WTC11 (cell line): ENCODE results near the gene RBCK1. TPM values are rescaled to one million over a fixed set of nuclear protein-coding genes. Genes with fewer than 3 reads are reported as not detected.

Experiments used
- ATAC-seq: fragments of 200-7000 bp; cut with Tn5 transposase; 2 replicates; pipeline ENCODE4 v1.10.0; 2021; ENCODE audit warnings: mild to moderate bottlenecking, moderate library complexity
- CTCF ChIA-PET: fragments of 300-600 bp; sonication (Branson Sonifier 250); formaldehyde crosslinking; loops from one replicate; lab custom pipeline; 2021; ENCODE audit warnings: antibody characterized with exemption; lab: Charles Lee
- POLR2A ChIA-PET: fragments of 350-600 bp; sonication (Branson Sonifier 250); formaldehyde crosslinking; loops from one replicate; lab custom pipeline; 2021; ENCODE audit warnings: antibody characterized with exemption; lab: Charles Lee
- DNase-seq: peaks from one replicate; pipeline ENCODE4 v3.0.0; 2021; ENCODE audit warnings: low spot score
- H3K27ac Mint-ChIP-seq: 2 replicates; pipeline ENCODE4 v1.8.0; 2021; ENCODE audit warnings: mixed read lengths
- H3K27me3 Mint-ChIP-seq: 2 replicates; pipeline ENCODE4 v1.8.0; 2021; ENCODE audit warnings: low read depth, mild to moderate bottlenecking, moderate library complexity, mixed read lengths
- H3K36me3 Mint-ChIP-seq: 2 replicates; pipeline ENCODE4 v1.8.0; 2021; ENCODE audit warnings: mixed read lengths
- H3K4me1 Mint-ChIP-seq: 2 replicates; pipeline ENCODE4 v1.8.0; 2022; ENCODE audit warnings: mixed read lengths
- H3K4me3 Mint-ChIP-seq: 2 replicates; pipeline ENCODE4 v1.8.0; 2021; ENCODE audit warnings: mild to moderate bottlenecking, moderate library complexity, mixed read lengths
- H3K9me3 Mint-ChIP-seq: 2 replicates; pipeline ENCODE4 v1.8.0; 2021; ENCODE audit warnings: mixed read lengths
- CDX4 ChIP-seq: fragments of 250-450 bp; sonication (Bioruptor Pico); IDR thresholded peaks from 2 replicates; pipeline ENCODE4 v1.9.0; 2021; ENCODE audit warnings: moderate library complexity, mild to moderate bottlenecking, inconsistent platforms, borderline replicate concordance
- E2F5 ChIP-seq: sonication (generic); formaldehyde crosslinking; IDR thresholded peaks from 2 replicates; pipeline ENCODE4 v1.8.1; 2022; ENCODE audit warnings: mild to moderate bottlenecking, moderate library complexity, missing genetic modification reagents
- GTF2I ChIP-seq: fragments of 250-450 bp; sonication (Bioruptor Pico); conservative IDR thresholded peaks from 2 replicates; pipeline ENCODE4 v1.4.0; 2021; ENCODE audit warnings: mild to moderate bottlenecking
- NR3C1 ChIP-seq: sonication (generic); formaldehyde crosslinking; conservative IDR thresholded peaks from 2 replicates; pipeline ENCODE4 v1.8.1; 2023; ENCODE audit warnings: low read depth, mild to moderate bottlenecking, missing genetic modification reagents
- PRRX2 ChIP-seq: fragments of 250-450 bp; sonication (Bioruptor Pico); IDR thresholded peaks from 2 replicates; pipeline ENCODE4 v1.8.0; 2021; ENCODE audit warnings: mild to moderate bottlenecking
- SMAD4 ChIP-seq: sonication (generic); formaldehyde crosslinking; IDR thresholded peaks from 2 replicates; pipeline ENCODE4 v1.8.0; 2022; ENCODE audit warnings: mild to moderate bottlenecking, missing genetic modification reagents
- SOX15 ChIP-seq: fragments of 250-450 bp; sonication (Bioruptor Pico); IDR thresholded peaks from 2 replicates; pipeline ENCODE4 v1.9.0; 2021; ENCODE audit warnings: mild to moderate bottlenecking
- TEAD4 ChIP-seq: sonication (generic); formaldehyde crosslinking; IDR thresholded peaks from 2 replicates; pipeline ENCODE4 v1.8.0; 2022; ENCODE audit warnings: mild to moderate bottlenecking, missing genetic modification reagents
- ZNF263 ChIP-seq: sonication (generic); formaldehyde crosslinking; IDR thresholded peaks from 2 replicates; pipeline ENCODE4 v1.8.1; 2022; ENCODE audit warnings: low read depth, mild to moderate bottlenecking, moderate library complexity, missing genetic modification reagents
- ZNF317 ChIP-seq: sonication (generic); formaldehyde crosslinking; IDR thresholded peaks from 2 replicates; pipeline ENCODE4 v1.8.1; 2023; ENCODE audit warnings: low read depth, mild to moderate bottlenecking, moderate library complexity, missing genetic modification reagents, borderline replicate concordance
- ZNF532 ChIP-seq: fragments of 250-450 bp; sonication (Bioruptor Pico); IDR thresholded peaks from 2 replicates; pipeline ENCODE4 v1.9.0; 2021; ENCODE audit warnings: mild to moderate bottlenecking, borderline replicate concordance
- total RNA-seq: library from RNA; stranded (reverse); gene quantifications from 3 replicates; pipeline ENCODE4 v1.2.3, GENCODE V29; 2021
- TF ChIP-seq, protein P1 (sequence below): sonication (generic); formaldehyde crosslinking; conservative IDR thresholded peaks from 2 replicates; pipeline ENCODE4 v1.8.1; 2023; ENCODE audit warnings: mild to moderate bottlenecking, low read depth, missing genetic modification reagents, moderate library complexity
- TF ChIP-seq, protein P2 (sequence below): sonication (generic); formaldehyde crosslinking; IDR thresholded peaks from 2 replicates; pipeline ENCODE4 v1.8.0; 2022; ENCODE audit warnings: missing genetic modification reagents
- TF ChIP-seq, protein P3 (sequence below): sonication (generic); formaldehyde crosslinking; IDR thresholded peaks from 2 replicates; pipeline ENCODE4 v1.8.0; 2022; ENCODE audit warnings: mild to moderate bottlenecking, missing genetic modification reagents
- TF ChIP-seq, protein P4 (sequence below): sonication (generic); formaldehyde crosslinking; IDR thresholded peaks from 2 replicates; pipeline ENCODE4 v1.8.1; 2022; ENCODE audit warnings: low read depth, mild to moderate bottlenecking, moderate library complexity, missing genetic modification reagents, borderline replicate concordance

The RBCK1 gene
- total RNA-seq, 1 experiment from 2014 or later, result 75.2 TPM

DNA sequence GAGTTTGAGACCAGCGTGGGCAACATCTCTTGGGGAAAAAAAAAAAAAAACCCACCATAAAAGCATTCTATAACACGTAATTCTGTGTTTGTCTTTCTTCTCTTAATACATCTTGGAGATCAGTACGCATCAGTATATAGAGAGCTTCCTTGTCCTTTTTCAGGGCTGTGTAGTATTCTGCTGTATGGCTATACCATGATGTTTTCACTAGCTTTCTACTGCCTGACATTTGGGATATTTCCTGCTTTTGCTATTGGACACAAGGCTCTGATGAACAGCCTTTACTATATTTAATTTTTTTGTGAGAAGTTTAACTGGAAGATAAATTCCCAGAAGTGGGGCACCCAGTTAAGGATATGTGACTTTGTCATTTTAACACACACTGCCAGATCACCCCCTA lies 20.6 kb upstream of the RBCK1 start:
- no peak for DNase-seq
- H3K4me1 Mint-ChIP-seq, result no peaks in the 10 kb centered on the region
- no peak overlapping the region for H3K27ac Mint-ChIP-seq
- TF ChIP-seq, protein P1, sequence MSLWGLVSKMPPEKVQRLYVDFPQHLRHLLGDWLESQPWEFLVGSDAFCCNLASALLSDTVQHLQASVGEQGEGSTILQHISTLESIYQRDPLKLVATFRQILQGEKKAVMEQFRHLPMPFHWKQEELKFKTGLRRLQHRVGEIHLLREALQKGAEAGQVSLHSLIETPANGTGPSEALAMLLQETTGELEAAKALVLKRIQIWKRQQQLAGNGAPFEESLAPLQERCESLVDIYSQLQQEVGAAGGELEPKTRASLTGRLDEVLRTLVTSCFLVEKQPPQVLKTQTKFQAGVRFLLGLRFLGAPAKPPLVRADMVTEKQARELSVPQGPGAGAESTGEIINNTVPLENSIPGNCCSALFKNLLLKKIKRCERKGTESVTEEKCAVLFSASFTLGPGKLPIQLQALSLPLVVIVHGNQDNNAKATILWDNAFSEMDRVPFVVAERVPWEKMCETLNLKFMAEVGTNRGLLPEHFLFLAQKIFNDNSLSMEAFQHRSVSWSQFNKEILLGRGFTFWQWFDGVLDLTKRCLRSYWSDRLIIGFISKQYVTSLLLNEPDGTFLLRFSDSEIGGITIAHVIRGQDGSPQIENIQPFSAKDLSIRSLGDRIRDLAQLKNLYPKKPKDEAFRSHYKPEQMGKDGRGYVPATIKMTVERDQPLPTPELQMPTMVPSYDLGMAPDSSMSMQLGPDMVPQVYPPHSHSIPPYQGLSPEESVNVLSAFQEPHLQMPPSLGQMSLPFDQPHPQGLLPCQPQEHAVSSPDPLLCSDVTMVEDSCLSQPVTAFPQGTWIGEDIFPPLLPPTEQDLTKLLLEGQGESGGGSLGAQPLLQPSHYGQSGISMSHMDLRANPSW (CRISPR knock-in tag), result no peak
- TF ChIP-seq GTF2I (CRISPR knock-in tag), result no peak
- no peak for TF ChIP-seq NR3C1
- no peak for TF ChIP-seq SOX15 (CRISPR knock-in tag)
- TF ChIP-seq E2F5 (CRISPR knock-in tag), result no peak
- no peak for TF ChIP-seq ZNF263 (CRISPR knock-in tag)
- no peak for TF ChIP-seq ZNF317 (CRISPR knock-in tag)
- no peak for TF ChIP-seq TEAD4 (CRISPR knock-in tag)
- TF ChIP-seq, protein P2, sequence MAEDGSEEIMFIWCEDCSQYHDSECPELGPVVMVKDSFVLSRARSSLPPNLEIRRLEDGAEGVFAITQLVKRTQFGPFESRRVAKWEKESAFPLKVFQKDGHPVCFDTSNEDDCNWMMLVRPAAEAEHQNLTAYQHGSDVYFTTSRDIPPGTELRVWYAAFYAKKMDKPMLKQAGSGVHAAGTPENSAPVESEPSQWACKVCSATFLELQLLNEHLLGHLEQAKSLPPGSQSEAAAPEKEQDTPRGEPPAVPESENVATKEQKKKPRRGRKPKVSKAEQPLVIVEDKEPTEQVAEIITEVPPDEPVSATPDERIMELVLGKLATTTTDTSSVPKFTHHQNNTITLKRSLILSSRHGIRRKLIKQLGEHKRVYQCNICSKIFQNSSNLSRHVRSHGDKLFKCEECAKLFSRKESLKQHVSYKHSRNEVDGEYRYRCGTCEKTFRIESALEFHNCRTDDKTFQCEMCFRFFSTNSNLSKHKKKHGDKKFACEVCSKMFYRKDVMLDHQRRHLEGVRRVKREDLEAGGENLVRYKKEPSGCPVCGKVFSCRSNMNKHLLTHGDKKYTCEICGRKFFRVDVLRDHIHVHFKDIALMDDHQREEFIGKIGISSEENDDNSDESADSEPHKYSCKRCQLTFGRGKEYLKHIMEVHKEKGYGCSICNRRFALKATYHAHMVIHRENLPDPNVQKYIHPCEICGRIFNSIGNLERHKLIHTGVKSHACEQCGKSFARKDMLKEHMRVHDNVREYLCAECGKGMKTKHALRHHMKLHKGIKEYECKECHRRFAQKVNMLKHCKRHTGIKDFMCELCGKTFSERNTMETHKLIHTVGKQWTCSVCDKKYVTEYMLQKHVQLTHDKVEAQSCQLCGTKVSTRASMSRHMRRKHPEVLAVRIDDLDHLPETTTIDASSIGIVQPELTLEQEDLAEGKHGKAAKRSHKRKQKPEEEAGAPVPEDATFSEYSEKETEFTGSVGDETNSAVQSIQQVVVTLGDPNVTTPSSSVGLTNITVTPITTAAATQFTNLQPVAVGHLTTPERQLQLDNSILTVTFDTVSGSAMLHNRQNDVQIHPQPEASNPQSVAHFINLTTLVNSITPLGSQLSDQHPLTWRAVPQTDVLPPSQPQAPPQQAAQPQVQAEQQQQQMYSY (CRISPR knock-in tag), result no peak
- TF ChIP-seq, protein P3, sequence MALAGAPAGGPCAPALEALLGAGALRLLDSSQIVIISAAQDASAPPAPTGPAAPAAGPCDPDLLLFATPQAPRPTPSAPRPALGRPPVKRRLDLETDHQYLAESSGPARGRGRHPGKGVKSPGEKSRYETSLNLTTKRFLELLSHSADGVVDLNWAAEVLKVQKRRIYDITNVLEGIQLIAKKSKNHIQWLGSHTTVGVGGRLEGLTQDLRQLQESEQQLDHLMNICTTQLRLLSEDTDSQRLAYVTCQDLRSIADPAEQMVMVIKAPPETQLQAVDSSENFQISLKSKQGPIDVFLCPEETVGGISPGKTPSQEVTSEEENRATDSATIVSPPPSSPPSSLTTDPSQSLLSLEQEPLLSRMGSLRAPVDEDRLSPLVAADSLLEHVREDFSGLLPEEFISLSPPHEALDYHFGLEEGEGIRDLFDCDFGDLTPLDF (CRISPR knock-in tag), result no peak
- no peak for TF ChIP-seq ZNF532
- TF ChIP-seq SMAD4, result no peak
- no peak for TF ChIP-seq CDX4 (CRISPR knock-in tag)
- TF ChIP-seq, protein P4, sequence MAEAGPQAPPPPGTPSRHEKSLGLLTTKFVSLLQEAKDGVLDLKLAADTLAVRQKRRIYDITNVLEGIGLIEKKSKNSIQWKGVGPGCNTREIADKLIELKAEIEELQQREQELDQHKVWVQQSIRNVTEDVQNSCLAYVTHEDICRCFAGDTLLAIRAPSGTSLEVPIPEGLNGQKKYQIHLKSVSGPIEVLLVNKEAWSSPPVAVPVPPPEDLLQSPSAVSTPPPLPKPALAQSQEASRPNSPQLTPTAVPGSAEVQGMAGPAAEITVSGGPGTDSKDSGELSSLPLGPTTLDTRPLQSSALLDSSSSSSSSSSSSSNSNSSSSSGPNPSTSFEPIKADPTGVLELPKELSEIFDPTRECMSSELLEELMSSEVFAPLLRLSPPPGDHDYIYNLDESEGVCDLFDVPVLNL, result no peak
- no peak for TF ChIP-seq PRRX2 (CRISPR knock-in tag)
- peaks cover 10% of the 10 kb centered on the region for H3K27me3 Mint-ChIP-seq
- H3K36me3 Mint-ChIP-seq, result peaks cover 10% of the 10 kb centered on the region; the same call in 1 of the 2 replicates
- POLR2A ChIA-PET, result interaction anchor here (0.6 kb wide), 1 partner anchor 8 kb away, joined by 3 read pairs; no protein-coding TSS in a partner anchor
- no peak overlapping the region for H3K4me3 Mint-ChIP-seq
- CTCF ChIA-PET, result no interaction called here
- no peak for ATAC-seq
- H3K9me3 Mint-ChIP-seq, result no peaks in the 10 kb centered on the region
